ENCODE results near the gene APIP. TPM values are rescaled to one million over a fixed set of nuclear protein-coding genes. Genes with fewer than 3 reads are reported as not detected.

APIP gene
- total RNA-seq, 1 donor = 7.8 TPM

- H3K4me1 ChIP-seq (ENCODE audit: insufficient read depth, low read length) = no peaks in the 10 kb centered on the region
Measured at GRCh38 chr11:34850334-34850733, 65.8 kb downstream of the APIP start.

GRCh38 chr11:34846467-34846866 lies 69.7 kb downstream of the APIP start:
- H3K9me3 ChIP-seq (ENCODE audit: low read depth, low read length) = no peaks in the 10 kb centered on the region
- no peaks in the 10 kb centered on the region for H3K4me1 ChIP-seq (ENCODE audit: insufficient read depth, low read length)
- no peak overlapping the region for H3K4me3 ChIP-seq (ENCODE audit: low read length)
- H3K27me3 ChIP-seq (ENCODE audit: insufficient read depth, low read length) = peaks cover 2% of the 10 kb centered on the region

More at GRCh38 chr11:34850334-34850733, 65.8 kb downstream of the APIP start:
- Histone ChIP-seq H3K4me3 (ENCODE audit: low read length) (no peak overlapping the region), H3K9me3 (ENCODE audit: low read depth, low read length) (no peaks in the 10 kb centered on the region), H3K27me3 (ENCODE audit: insufficient read depth, low read length) (no peaks in the 10 kb centered on the region)

- peaks cover 2% of the 10 kb centered on the region for H3K27me3 ChIP-seq (ENCODE audit: insufficient read depth, low read length)
- no peaks in the 10 kb centered on the region for H3K4me1 ChIP-seq (ENCODE audit: insufficient read depth, low read length)
Measured at GRCh38 chr11:34844463-34845112, 71.6 kb downstream of the APIP start.

GRCh38 chr11:34843271-34843670 lies 72.9 kb downstream of the APIP start:
- Histone ChIP-seq H3K9me3 (ENCODE audit: low read depth, low read length) (no peaks in the 10 kb centered on the region), H3K4me3 (ENCODE audit: low read length) (no peak overlapping the region), H3K4me1 (ENCODE audit: insufficient read depth, low read length) (no peaks in the 10 kb centered on the region), H3K27me3 (ENCODE audit: insufficient read depth, low read length) (peaks cover 2% of the 10 kb centered on the region)

More at GRCh38 chr11:34844463-34845112, 71.6 kb downstream of the APIP start:
- Histone ChIP-seq H3K9me3 (ENCODE audit: low read depth, low read length) (no peaks in the 10 kb centered on the region), H3K4me3 (ENCODE audit: low read length) (no peak overlapping the region)

- Histone ChIP-seq H3K4me3 (ENCODE audit: low read length) (no peak overlapping the region), H3K27me3 (ENCODE audit: insufficient read depth, low read length) (peaks cover 2% of the 10 kb centered on the region), H3K9me3 (ENCODE audit: low read depth, low read length) (no peaks in the 10 kb centered on the region), H3K4me1 (ENCODE audit: insufficient read depth, low read length) (no peaks in the 10 kb centered on the region)
Measured at GRCh38 chr11:34840736-34841386, 75.3 kb downstream of the APIP start.

- no peaks in the 10 kb centered on the region for H3K4me1 ChIP-seq (ENCODE audit: insufficient read depth, low read length)
- H3K9me3 ChIP-seq (ENCODE audit: low read depth, low read length) = no peaks in the 10 kb centered on the region
- H3K4me3 ChIP-seq (ENCODE audit: low read length) = no peak overlapping the region
- no peaks in the 10 kb centered on the region for H3K27me3 ChIP-seq (ENCODE audit: insufficient read depth, low read length)
Measured at GRCh38 chr11:34839969-34840368, 76.2 kb downstream of the APIP start.

- Histone ChIP-seq H3K4me1 (ENCODE audit: insufficient read depth, low read length) (no peaks in the 10 kb centered on the region), H3K4me3 (ENCODE audit: low read length) (no peak overlapping the region), H3K27me3 (ENCODE audit: insufficient read depth, low read length) (no peaks in the 10 kb centered on the region), H3K9me3 (ENCODE audit: low read depth, low read length) (no peaks in the 10 kb centered on the region)
Measured at GRCh38 chr11:34836958-34837856, 79.0 kb downstream of the APIP start.

- H3K9me3 ChIP-seq (ENCODE audit: low read depth, low read length) = no peaks in the 10 kb centered on the region
- no peak overlapping the region for H3K4me3 ChIP-seq (ENCODE audit: low read length)
- no peaks in the 10 kb centered on the region for H3K27me3 ChIP-seq (ENCODE audit: insufficient read depth, low read length)
- no peaks in the 10 kb centered on the region for H3K4me1 ChIP-seq (ENCODE audit: insufficient read depth, low read length)
Measured at GRCh38 chr11:34833602-34834001, 82.6 kb downstream of the APIP start.

Other genes with a start within 250 kb of the APIP start
- gene PDHX, start 239 bp upstream of the APIP start, total RNA-seq = 16.9 TPM
- gene CD44, start 222.8 kb upstream of the APIP start, total RNA-seq = 1,071 TPM

Measured in mononuclear cell (primary cell).